ENCODE data around the gene SMG9. TPM values are rescaled to one million over a fixed set of nuclear protein-coding genes. Genes with fewer than 3 reads are reported as not detected.

Gene SMG9
- total RNA-seq, 6 experiments from 2014 or later = 6.5 to 13.5 (median 9.8) TPM

DNA sequence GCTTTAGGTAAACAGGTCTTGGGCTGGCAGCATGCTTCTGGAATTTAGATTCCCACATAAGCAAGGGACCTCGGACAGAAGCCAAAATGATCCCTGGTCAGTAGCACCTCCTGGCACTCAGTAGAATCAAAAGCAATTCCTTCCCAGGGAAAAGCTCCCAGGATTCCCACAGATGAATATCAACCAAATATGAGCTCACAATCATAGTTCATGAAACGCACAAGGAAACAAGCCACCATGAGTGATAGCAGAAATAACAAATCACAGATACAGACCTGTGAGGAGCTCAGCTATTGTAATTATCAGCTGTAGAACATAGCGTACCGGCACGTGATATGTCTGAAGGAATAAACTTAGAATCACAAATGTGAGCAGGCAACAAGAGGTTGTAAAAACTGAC, 63.0 kb downstream of the SMG9 start:
- H3K9me3 ChIP-seq = no peaks in the 10 kb centered on the region
- no peak overlapping the region for H3K4me3 ChIP-seq
- H3K27me3 ChIP-seq = no peaks in the 10 kb centered on the region
- H3K36me3 ChIP-seq = no peaks in the 10 kb centered on the region
- H3K27ac ChIP-seq = no peak overlapping the region
- DNase-seq (no peak), ATAC-seq (no peak)
- intact Hi-C loops (cut with DNase I) = no loop called here
- no peak for TF ChIP-seq POLR2A (IDR thresholded peaks at IDR 0.05)
- TF ChIP-seq, protein P1, sequence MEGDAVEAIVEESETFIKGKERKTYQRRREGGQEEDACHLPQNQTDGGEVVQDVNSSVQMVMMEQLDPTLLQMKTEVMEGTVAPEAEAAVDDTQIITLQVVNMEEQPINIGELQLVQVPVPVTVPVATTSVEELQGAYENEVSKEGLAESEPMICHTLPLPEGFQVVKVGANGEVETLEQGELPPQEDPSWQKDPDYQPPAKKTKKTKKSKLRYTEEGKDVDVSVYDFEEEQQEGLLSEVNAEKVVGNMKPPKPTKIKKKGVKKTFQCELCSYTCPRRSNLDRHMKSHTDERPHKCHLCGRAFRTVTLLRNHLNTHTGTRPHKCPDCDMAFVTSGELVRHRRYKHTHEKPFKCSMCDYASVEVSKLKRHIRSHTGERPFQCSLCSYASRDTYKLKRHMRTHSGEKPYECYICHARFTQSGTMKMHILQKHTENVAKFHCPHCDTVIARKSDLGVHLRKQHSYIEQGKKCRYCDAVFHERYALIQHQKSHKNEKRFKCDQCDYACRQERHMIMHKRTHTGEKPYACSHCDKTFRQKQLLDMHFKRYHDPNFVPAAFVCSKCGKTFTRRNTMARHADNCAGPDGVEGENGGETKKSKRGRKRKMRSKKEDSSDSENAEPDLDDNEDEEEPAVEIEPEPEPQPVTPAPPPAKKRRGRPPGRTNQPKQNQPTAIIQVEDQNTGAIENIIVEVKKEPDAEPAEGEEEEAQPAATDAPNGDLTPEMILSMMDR (IDR thresholded peaks at IDR 0.05) = no peak
- H3K4me1 ChIP-seq = no peaks in the 10 kb centered on the region
- 64% methylated on average over 5 of the region's 5 CpGs for WGBS (ENCODE audit: insufficient coverage, low coverage, low lambda C conversion rate, missing lambda C conversion rate)

DNA sequence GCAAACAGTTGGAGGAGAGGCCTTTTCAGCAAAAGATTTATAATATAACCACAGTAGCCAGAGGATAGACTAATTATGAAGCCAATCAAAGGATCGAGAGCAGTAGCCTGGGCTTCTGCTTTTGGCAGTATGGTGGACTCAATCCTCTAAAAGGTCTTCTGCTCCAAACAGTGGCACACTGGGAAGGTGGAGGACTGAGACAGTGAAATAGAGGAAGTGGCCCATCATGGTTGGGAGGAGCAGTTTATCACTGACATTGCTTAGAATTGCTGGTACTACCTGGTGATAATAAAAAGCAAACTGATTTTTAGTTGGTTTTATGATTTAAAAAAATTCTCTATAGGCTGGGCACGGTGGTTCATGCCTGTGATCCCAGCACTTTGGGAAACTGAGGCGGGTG, 63.9 kb downstream of the SMG9 start:
- Histone ChIP-seq H3K4me3 (no peak overlapping the region), H3K27ac (no peak overlapping the region), H3K36me3 (no peaks in the 10 kb centered on the region), H3K4me1 (no peaks in the 10 kb centered on the region), H3K27me3 (no peaks in the 10 kb centered on the region), H3K9me3 (no peaks in the 10 kb centered on the region)
- DNase-seq (no peak), ATAC-seq (no peak)
- 78% methylated on average over 3 of the region's 3 CpGs for WGBS (ENCODE audit: insufficient coverage, low coverage, low lambda C conversion rate, missing lambda C conversion rate)
- intact Hi-C loops (cut with DNase I) = no loop called here
- TF ChIP-seq, protein P1 (IDR thresholded peaks at IDR 0.05) = no peak
- TF ChIP-seq POLR2A (IDR thresholded peaks at IDR 0.05) = no peak

DNA sequence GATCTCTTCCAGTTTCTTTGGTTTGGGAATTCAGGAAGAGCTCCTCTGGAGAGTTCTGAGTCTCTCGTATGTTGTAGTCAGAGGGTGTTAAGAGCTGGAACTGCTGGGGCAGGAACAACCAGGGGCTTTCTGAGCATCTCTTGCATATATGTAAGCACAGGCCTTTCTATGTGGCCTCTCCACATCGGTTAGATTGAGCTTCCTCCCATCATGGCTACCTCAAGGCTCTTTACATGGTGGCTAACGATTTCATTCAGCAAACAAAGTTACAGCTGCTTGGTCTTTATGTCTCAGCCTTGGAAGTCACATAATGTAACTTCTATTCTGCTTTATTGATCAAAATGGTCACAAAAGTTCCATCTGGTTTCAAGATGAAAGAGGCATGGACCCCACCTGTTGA, 64.3 kb downstream of the SMG9 start:
- WGBS (ENCODE audit: insufficient coverage, low coverage, low lambda C conversion rate, missing lambda C conversion rate) = 38% methylated on average over 3 of the region's 3 CpGs
- intact Hi-C loops (cut with DNase I) = no loop called here

DNA sequence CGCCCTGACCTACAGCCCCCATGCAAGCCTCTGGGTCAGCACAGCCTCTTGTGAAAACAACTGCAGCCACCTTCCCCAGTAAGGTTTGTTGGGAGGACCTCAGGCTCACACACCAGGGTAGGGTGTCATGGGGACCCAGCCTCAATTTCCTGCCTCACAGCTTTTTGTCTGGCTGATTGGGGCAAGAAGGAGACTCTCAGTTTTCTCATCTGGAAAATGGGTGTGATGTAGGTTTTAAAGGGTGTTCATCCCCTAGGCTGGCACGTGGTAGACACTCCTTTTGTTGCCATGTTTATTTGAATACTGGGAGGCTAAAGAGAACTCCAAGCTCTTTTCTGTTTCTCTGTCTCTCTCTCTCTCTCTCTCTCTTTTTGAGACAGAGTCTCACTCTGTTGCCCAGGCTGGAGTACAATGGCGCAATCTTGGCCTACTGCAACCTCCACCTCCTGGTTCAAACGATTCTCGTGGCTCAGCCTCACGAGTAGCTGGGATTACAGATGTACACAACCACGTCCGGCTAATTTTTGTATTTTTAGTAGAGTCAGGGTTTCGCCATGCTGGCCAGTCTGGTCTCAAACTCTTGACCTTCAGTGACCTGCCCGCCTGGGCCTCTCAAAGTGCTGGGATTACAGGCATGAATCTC, 66.6 kb downstream of the SMG9 start:
- H3K27ac ChIP-seq = no peak overlapping the region
- intact Hi-C loops (cut with DNase I) = no loop called here
- ATAC-seq = peak in 1 of 4 donors; percentile 25
- H3K4me1 ChIP-seq = no peaks in the 10 kb centered on the region
- no peak for TF ChIP-seq POLR2A (IDR thresholded peaks at IDR 0.05)
- TF ChIP-seq, protein P1 (IDR thresholded peaks at IDR 0.05) = no peak
- H3K36me3 ChIP-seq = no peaks in the 10 kb centered on the region
- DNase-seq = no peak
- no peak overlapping the region for H3K4me3 ChIP-seq
- no peaks in the 10 kb centered on the region for H3K27me3 ChIP-seq
- WGBS (ENCODE audit: insufficient coverage, low coverage, low lambda C conversion rate, missing lambda C conversion rate) = 38% methylated on average over 9 of the region's 10 CpGs
- H3K9me3 ChIP-seq = no peaks in the 10 kb centered on the region

More for the DNA sequence above, 64.3 kb downstream of the SMG9 start:
- no peaks in the 10 kb centered on the region for H3K27me3 ChIP-seq
- ATAC-seq (no peak), DNase-seq (no peak)
- TF ChIP-seq, protein P1 (IDR thresholded peaks at IDR 0.05) = no peak
- TF ChIP-seq POLR2A (IDR thresholded peaks at IDR 0.05) = no peak
- H3K27ac ChIP-seq = no peak overlapping the region
- no peaks in the 10 kb centered on the region for H3K9me3 ChIP-seq
- H3K4me1 ChIP-seq = no peaks in the 10 kb centered on the region
- no peaks in the 10 kb centered on the region for H3K36me3 ChIP-seq
- H3K4me3 ChIP-seq = no peak overlapping the region

DNA sequence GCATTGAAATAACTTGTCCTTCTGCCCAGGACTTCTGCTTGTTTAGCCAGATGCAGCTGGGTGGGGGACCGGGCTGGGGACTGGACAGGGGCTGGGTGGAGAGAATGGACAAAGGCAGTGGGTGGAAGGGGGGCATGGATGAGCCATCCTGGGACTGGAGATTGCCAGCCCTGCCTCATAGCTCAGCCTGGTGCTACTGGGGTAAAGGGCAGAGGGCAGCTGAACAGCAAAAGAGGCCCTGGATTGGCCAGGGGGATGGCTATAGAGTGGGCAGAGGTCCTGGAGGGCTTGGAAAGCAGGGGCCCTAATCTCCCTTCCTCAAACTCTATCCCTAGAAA, 67.1 kb downstream of the SMG9 start:
- Histone ChIP-seq H3K36me3 (no peaks in the 10 kb centered on the region), H3K4me1 (no peaks in the 10 kb centered on the region), H3K4me3 (no peak overlapping the region), H3K27ac (no peak overlapping the region), H3K27me3 (no peaks in the 10 kb centered on the region), H3K9me3 (no peaks in the 10 kb centered on the region)
- TF ChIP-seq, protein P1 (IDR thresholded peaks at IDR 0.05) = no peak
- intact Hi-C loops (cut with DNase I) = no loop called here
- DNase-seq = no peak
- no CpG with 5 or more reads among the region's 1 CpG for WGBS (ENCODE audit: insufficient coverage, low coverage, low lambda C conversion rate, missing lambda C conversion rate)
- ATAC-seq = no peak

Measured in right lobe of liver (tissue), 6 donors.